Glomerular endothelial cell (primary cell): ENCODE data around the gene RAD17. TPM values are rescaled to one million over a fixed set of nuclear protein-coding genes. Genes with fewer than 3 reads are reported as not detected.
"Not testable (repeated sequence)": the region's sequence is repeated elsewhere in the genome, so short reads cannot be mapped to it uniquely, and the experiment has no call there.

Source experiments
- DNase-seq: peaks from one replicate; pipeline ENCODE4 v3.0.0-alpha.2; 2011; ENCODE audit warnings: low read depth, low spot score; ENCODE audit errors: extremely low read depth
- total RNA-seq: library from RNA; depleted of rRNA; stranded (reverse); fragments of >200 nt; gene quantifications from 2 replicates; pipeline ENCODE4 v1.2.3, GENCODE V29; 2015

The RAD17 gene, protein sequence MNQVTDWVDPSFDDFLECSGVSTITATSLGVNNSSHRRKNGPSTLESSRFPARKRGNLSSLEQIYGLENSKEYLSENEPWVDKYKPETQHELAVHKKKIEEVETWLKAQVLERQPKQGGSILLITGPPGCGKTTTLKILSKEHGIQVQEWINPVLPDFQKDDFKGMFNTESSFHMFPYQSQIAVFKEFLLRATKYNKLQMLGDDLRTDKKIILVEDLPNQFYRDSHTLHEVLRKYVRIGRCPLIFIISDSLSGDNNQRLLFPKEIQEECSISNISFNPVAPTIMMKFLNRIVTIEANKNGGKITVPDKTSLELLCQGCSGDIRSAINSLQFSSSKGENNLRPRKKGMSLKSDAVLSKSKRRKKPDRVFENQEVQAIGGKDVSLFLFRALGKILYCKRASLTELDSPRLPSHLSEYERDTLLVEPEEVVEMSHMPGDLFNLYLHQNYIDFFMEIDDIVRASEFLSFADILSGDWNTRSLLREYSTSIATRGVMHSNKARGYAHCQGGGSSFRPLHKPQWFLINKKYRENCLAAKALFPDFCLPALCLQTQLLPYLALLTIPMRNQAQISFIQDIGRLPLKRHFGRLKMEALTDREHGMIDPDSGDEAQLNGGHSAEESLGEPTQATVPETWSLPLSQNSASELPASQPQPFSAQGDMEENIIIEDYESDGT
- total RNA-seq: 13.5 and 15.6 TPM in 2 replicates

DNA sequence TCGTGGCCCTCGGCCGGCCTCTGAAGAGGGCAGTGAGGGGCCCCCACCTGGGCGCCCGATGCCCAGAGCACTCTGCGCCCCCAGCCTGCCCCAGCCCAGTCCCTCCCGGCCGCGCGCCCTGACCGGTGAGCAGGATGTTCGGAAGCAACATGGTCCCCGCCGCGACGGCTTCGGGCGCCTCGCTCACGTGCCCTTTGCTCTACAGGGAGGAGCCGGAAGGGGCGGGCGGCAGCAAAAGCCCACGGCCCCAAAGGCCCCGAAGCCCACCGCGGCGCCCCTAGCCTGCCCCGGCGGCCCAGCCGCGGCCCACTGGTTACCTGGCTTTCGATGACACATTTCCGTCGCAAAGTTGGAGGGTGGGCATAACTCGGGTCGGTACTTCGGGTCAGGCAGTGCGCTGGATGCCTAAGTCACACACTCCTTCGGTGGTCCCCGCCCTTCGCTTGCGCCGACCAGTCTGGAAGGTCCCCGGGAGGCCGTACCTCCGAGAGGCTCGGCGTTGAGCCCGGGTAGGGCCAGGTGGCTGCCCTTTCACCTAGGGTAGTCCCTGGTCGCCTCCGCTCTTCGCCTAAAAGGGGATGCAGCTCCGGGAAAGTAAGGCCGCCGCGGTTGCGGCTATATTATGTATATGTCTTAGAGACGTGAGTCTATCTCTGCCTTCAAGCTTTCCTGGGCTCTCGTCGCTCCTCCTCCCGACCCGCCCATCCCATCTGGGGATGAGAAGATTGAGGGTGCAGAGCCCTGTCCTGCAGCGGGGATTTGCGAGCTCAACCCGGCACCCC lies at the start of gene RAD17, which contains the start of the genes AK6 and TAF9:
TSS of gene RAD17 (plus strand) at position 479 of the 782 bp plus-strand sequence. CDS start 2,391 bp downstream, outside the sequence.
TSS of gene AK6 (minus strand) at position 181 of the 782 bp plus-strand sequence. CDS start at position 151, 30 bp downstream.
TSS of gene TAF9 (minus strand) at position 181 of the 782 bp plus-strand sequence. CDS start 3,783 bp downstream, outside the sequence.
- peak; percentile 56 for DNase-seq

DNA sequence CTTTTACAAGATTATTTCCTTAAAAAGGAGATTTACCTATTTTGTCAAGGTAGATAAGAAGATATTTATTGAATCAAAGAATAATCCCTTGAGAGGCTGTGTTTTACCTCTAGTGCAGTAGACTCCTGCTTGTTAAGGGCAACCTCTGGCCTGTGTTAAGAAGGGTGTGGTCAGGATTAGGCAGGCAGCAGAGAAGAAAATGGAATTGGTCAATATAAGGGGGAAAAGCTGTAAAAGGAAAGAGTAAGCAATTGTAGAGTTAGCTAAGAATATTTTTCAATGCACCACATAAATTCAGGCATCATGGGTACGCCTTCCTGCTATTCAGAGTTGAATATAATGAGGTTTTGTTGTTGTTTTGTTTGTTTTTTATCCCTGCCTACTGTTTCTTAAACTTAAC lies 43.3 kb upstream of the RAD17 start:
- no peak for DNase-seq

DNA sequence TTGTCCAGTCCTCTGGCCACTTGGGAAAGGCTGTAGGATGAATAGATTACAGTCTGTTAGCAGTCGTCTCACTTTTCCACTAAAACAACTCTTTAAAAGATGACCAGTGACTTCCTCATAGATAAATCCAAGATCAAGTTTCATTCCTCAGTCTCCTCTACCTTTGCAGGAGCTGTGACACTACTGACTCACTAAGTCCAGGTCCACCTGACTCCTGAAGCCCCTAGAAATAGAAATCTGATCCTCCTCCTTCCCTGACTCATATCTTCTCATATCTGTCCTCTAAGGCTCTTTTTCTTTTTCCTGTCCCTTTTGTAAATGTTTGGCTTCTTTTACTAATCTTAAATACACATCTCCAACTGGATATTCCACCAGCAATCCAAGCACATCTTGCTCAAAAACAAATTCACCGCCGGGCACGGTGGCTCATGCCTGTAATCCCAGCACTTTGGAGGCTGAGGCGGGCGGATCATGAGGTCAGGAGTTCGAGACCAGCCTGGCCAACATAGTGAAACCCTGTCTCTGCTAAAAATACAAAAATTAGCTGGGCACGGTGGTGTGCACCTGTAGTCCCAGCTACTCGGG lies 39.6 kb upstream of the RAD17 start:
- no peak for DNase-seq

DNA sequence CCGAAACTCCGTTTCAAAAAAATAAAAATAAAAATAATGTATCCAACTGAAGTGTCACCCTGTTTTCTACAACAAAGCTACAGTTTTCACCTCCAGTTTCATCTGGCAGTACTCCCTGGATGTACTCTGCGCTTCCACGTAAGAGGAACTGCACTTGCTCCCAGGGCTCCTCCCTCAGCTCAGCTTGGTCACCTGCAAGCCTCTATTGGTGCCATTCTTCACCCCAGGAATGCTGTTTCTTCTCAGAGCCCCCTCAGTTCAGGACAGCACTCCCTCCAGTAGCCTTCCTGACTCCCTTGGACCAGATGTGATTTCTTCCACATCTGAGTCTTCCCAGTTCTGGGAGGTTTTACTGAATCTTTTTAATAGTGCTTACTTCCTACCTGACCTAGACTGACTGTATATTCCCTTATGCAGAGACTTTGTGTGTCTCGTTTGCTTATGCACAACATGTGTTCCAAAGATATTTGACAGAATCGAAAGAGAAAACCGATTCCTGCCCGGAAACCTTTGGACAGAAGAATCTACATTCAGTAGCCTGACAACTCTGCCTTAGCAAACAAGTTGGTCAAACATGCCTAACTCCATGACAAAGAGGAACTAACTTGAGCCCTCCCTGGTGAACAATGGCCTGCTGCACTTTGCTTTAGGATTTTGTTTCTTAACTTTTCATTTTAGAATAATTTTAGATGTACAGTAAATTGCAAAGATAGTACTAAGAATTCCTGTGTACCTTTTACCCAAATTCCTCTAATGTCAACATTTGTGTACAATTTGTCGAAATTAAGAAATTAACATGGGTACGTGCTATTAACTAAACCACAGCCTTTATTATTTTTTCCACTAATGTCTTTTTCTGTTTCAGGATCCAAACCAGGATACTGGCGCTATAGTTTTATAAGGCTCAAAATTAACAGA lies 37.8 kb upstream of the RAD17 start:
- DNase-seq: no peak

DNA sequence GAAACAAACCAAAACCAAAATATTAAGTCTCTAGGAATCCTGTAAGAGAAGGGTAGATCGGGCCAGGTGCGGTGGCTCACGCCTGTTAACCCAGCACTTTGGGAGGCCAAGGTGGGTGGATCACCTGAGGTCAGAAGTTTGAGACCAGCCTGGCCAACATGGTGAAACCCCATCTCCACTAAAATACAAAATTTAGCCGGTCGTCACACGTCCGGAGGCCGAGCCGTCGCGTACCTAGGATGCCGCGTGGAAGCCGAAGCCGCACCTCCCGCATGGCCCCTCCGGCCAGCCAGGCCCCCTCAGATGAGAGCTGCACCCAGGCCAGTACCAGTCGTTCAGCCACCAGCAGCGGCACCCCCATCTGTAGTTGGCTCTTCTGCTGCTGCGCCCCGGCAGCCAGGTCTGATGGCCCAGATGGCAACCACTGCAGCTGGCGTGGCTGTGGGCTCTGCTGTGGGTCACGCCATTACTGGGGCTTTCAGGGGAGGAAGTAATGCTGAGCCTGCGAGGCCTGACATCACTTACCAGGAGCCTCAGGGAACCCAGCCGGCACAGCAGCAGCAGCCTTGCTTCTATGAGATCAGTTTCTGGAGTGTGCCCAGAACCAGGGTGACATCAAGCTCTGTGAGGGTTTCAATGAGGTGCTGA lies 35.8 kb upstream of the RAD17 start:
- DNase-seq: not testable (repeated sequence)

DNA sequence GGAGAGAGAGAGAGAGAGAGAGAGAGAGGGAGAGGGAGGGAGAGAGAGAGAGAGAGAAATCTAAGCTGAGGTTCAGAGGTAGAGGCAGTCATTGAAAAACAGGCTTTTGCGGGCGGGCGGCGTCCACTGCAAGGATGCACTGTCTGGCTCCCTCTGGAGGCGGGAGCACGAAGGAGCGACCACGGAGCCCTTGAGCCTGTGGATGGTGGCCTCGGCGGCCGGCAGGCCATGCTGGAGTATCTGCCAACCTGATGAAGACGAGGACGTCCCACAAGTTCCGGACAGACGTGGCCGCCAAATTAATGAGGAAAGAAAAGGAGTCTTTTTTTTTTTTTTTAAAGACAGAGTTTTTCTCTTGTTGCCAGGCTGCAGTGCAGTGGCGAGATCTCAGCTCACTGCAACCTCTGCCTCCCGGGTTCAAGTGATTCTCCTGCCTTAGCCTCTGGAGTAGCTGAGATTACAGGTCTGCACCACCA lies 34.8 kb upstream of the RAD17 start:
- DNase-seq: peak; percentile 5

DNA sequence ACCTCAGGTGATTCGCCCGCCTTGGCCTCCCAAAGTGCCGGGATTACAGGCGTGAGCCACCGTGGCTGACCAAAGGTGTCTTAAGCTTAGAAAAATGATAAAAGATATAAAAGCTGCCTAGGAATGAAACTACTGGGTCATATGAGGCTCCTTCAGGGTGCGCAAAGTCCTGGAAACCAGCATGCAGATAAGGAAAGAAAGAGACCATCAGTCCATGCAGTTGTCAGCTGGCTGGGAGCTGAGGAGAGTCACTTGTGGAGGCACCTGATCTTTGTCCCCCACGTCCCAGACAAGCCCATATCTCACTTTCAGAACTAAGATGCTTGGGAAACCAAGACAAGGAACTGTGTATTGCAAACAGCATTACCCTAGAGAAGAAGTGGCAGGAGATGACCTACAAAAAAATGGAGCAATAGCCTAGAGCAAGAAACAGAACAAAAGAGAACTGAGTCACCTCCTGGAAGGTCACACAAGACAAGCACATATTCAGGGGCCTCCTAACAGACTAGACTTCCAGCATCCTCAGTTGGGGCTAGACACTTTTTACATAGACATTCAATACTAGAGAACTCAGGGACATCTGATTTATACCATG lies 34.2 kb upstream of the RAD17 start:
- no peak for DNase-seq

DNA sequence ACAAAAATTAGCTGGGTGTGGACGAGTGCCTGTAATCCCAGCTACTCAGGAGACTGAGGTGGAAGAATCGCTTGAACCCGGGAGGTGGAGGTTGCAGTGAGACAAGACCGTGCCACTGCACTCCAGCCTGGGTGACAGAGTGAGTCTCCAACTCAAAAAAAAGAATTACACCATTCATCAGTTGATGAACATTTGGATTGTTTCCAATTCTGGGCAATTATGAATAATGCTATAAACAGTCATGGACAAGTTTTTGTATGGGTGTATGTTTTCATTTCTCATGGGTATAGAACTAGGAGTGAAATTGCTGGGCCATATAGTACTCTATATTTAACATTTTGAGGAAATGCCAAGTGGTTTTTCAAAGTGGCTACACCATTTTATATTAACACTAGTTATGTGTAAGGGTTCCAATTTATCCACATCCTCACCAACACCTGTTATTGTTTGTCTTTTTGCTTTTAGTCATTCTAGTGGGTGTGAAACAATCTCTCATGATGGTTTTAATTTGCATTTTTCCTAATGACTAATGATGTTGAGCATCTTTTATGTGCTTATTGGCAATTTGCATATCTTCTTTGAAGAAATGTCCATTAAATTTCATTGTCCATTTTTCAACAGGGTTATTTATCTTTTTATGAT lies 28.0 kb upstream of the RAD17 start:
- no peak for DNase-seq

DNA sequence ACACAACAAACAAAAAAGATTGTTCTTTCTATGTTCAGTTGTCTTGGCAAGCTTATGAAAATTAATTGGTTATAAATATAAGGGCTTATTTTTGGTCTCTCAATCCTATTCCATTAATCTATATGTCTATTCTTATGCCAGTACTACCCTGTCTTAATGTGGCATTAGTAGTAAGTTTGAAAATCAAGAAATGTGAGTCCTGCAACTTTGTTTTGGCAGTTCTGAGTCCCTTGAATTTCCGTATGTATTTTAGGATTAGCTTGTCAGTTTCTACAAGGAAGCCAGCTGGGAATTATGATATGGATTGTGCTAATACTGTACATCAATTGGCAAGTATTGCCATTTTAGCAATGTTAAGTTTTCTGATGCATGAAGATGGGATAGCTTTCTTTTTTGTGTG lies 26.5 kb upstream of the RAD17 start:
- no peak for DNase-seq

DNA sequence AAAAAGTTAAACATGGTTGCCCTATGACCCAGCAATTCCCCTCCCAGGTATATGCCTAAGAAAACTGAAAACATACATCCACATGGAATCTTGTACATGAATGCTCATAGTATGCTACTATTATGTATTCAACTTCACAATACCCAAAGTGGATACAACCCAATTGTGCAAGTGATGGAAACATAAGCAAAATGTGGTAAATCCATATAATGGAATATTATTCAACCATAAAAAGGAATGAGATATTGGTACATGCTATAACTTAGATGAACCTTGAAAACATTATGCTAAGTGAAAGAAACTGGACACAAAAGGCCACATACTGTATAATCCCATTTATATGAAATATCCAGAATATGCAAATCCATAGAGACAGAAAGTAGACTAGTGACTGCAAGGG lies 19.0 kb upstream of the RAD17 start:
- DNase-seq: no peak

DNA sequence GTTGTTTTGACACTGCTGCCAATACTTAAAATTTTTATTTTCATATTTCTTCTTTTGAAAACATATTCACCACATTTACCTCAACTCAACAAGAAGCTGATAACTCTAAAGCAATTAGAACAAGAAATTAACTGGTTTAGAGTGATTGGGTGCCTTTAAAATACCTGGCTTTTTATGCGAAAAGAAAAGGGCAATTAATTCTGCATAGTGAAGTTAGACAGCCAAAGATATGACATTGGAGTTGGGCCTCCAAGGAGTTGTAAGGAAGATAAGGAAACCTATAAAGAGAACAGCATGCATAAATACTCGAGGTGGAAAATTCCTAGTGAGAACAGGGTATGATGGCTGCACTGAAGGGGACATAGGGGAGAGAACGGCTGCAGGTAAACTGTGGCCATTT lies 9.9 kb upstream of the RAD17 start:
- DNase-seq: no peak

DNA sequence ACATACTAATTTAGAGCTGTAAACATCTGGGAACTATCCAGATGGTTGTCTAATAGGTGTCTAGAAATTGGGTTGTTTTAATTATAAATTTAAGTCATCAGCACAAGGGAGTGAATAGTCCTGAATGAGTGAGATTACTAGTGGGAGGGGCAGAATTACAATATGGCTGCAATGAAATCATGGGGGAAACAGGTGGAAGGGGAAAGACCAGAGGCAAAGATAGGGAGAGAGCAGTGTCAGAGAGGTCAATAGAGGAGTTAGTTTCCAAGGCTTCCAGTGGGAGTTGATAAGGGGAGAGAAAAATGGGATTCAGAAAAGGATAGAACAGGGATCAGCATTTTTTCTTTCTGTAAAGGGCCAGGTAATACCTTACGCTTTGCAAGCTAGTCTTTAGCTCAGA lies 9.2 kb upstream of the RAD17 start:
- DNase-seq: no peak

DNA sequence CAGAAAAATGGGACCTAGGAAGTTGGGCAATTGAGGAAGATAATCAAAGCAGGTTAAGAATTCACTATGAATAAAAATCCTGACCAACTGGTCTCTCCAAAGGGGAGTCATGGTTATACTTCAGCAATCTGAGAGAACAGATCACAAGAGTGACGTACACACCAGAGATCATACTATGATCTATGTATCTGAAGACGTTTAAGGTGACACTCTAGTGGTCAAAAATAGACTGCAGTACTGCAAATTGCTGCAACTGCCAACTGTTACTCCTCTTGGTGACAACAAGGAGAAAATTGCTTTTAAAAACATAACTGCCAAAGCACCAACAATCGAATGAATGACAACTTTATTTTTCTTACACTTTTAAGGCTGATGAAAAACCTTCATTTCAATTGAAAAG lies 5.2 kb upstream of the RAD17 start:
- DNase-seq: peak; percentile 0

DNA sequence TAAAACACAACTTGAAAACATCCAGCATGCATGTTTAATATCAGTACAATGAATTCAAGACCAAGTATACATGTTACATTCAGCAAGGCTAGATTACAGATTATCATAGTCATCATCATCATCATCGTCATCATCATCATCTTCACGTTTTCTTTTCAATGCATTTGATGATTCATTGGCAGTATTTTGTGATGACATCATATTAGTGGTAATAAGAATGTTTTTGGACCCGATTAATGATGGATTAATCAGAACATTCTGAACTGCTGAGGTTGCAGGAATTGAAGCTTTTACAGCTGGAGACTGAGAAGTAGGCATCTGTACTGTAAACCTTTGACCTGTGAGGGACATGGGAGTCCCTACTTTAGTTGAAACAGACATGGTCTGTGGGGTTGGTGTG lies 4.8 kb upstream of the RAD17 start:
- DNase-seq: no peak

DNA sequence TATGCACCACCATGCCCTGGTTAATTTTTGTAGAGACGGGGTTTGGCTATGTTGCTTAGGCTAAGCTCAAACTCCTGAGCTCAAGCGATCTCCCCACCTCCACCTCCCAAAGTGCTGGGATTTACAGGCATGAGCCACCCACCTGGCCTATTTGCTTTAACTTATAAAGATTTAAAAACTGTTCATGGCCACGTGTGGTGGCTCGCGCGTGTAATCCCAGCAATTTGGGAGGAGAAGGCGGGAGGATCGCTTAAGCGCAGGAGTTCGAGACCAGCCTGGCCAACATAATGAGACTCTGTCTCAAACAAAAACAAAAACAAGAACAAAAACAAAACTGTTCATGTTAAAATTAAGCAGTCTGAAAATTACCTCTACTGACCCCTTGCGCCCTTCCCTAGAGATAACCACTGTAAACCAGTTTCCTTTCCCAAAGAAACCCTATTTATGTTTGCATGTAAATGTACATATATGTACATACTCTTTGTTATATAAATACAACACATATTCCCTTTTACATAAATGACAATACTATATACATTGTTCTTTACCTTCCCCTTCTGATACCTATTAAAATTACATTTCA lies 1.8 kb upstream of the RAD17 start:
- DNase-seq: no peak

DNA sequence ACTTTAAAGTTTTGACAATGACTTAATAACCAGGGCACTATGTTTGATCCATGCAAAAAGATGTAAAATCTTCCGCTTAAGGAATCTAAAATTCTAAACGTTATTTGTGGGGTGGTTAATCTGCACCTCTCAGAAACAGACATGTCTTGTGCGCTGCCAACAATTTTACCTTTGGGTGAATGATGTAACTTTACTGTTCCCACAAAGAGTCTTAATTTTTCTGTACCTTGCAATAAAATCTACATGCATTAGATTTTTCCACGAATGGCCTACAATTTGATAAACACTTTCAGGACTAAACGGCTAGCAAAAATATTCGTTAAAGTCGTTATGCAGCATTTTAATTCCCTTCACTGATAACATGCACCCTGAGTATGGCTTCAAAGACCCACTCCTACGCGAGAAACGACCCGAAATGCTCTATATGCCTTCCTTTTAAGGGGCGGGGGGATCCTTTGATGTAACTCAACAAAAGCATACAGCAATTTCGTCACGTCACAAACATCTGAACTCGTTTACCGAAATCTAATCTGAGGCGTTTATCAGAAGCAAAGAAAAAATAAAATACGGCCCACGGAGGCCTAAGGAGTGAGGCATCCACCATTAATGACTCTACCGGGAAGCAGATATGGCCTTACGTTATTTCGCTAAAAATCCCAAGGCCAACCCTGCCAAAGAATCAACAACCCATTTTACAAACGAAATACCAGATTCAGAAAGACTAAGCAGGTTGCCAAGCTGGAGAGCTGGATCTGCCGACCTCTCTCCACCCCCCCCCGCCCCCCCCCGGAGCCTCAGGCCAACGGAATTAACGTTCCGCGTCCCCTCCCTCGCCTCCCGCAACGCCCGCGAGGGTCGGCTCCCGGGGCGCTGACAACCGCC lies 919 bp upstream of the RAD17 start:
- peak; percentile 12 for DNase-seq

DNA sequence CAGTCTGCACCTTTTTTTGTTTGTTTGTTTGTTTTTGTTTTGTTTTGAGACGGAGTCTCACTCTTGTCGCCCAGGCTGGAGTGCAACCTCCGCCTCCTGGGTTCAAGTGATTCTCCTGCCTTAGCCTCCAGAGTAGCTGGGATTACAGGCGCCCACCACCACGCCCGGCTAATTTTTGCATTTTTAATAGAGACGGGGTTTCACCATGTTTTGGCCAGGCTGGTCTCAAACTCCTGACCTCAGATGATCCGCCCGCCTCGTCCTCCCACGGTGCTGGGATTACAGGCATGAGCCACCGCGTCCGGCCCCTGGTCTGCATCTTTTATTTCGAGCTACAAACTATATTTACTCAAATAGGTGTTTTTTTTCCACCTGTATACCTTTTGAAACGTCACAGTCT lies 717 bp downstream of the RAD17 start:
- DNase-seq: not testable (repeated sequence)
